IMR-90 (cell line): ENCODE results near the gene GPR176. TPM values are rescaled to one million over a fixed set of nuclear protein-coding genes. Genes with fewer than 3 reads are reported as not detected.
A peak's percentile ranks its signal among the peaks of the same experiment; 100 is the strongest.

Experiments
- ATAC-seq: fragments of 200-7000 bp; cut with Tn5 transposase; 2 replicates; pipeline ENCODE4 v1.9.1; 2020; ENCODE audit warnings: low read depth, mild to moderate bottlenecking, moderate library complexity
- BruUV-seq: library from RNA; stranded (reverse); fragments of 400-500 nt; replicated peaks from 2 replicates; lab custom pipeline; 2021; lab: Mats Ljungman, UMichigan
- CTCF ChIA-PET: fragments of 300-600 bp; formaldehyde crosslinking; extraction: SDS; loops from one replicate; lab custom pipeline; 2021; ENCODE audit warnings: antibody characterized with exemption; lab: Yijun Ruan, JAX
- POLR2A ChIA-PET: fragments of 300-600 bp; sonication (Branson Sonifier 250); formaldehyde crosslinking; loops from one replicate; lab custom pipeline; 2022; ENCODE audit warnings: antibody characterized with exemption; ENCODE audit not compliant: unreplicated experiment; lab: Charles Lee
- DNase-seq: peaks from one replicate; pipeline ENCODE4 v3.0.0; 2013
- H2AFZ ChIP-seq: replicated peaks from 2 replicates; pipeline ENCODE3; 2013; ENCODE audit warnings: low read length, mild to moderate bottlenecking; ENCODE audit not compliant: poor library complexity
- H2AK5ac ChIP-seq: 2 replicates; pipeline ENCODE4 v1.6.1; 2013; ENCODE audit warnings: low read depth, low read length, inconsistent platforms
- H2AK9ac ChIP-seq: replicated peaks from 2 replicates; pipeline ENCODE3; 2013; ENCODE audit warnings: mild to moderate bottlenecking, low read depth, low read length, moderate library complexity; ENCODE audit not compliant: poor library complexity
- H2BK120ac ChIP-seq: 2 replicates; pipeline ENCODE4 v1.6.1; 2013; ENCODE audit warnings: low read depth, low read length, inconsistent platforms
- H2BK15ac ChIP-seq: 3 replicates; pipeline ENCODE4 v1.6.1; 2013; ENCODE audit warnings: low read depth, low read length, inconsistent platforms
- H2BK20ac ChIP-seq: 2 replicates; pipeline ENCODE4 v1.6.1; 2013; ENCODE audit warnings: low read depth, mild to moderate bottlenecking, inconsistent platforms, low read length, moderate library complexity
- H2BK5ac ChIP-seq: 2 replicates; pipeline ENCODE4 v1.6.1; 2013; ENCODE audit warnings: mild to moderate bottlenecking, low read depth, low read length, inconsistent platforms; ENCODE audit not compliant: poor library complexity, severe bottlenecking
- H3K14ac ChIP-seq: replicated peaks from 2 replicates; pipeline ENCODE4 v1.6.1; 2013; ENCODE audit warnings: low read depth, low read length, inconsistent platforms
- H3K18ac ChIP-seq: 2 replicates; pipeline ENCODE4 v1.6.1; 2013; ENCODE audit warnings: low read depth, low read length, control low read depth
- H3K23ac ChIP-seq: 2 replicates; pipeline ENCODE4 v1.6.1; 2013; ENCODE audit warnings: low read depth, low read length, inconsistent platforms
- H3K27ac ChIP-seq: 2 replicates; pipeline ENCODE4 v1.5.1; 2013; ENCODE audit warnings: mild to moderate bottlenecking, control low read depth, low read length; ENCODE audit not compliant: insufficient read depth
- H3K27me3 ChIP-seq: 2 replicates; pipeline ENCODE4 v1.6.1; 2013; ENCODE audit warnings: low read length; ENCODE audit not compliant: control insufficient read depth, insufficient read depth
- H3K36me3 ChIP-seq: 2 replicates; pipeline ENCODE4 v1.6.1; 2013; ENCODE audit warnings: low read length, mixed read lengths; ENCODE audit not compliant: control insufficient read depth, insufficient read depth
- H3K4ac ChIP-seq: 2 replicates; pipeline ENCODE4 v1.6.1; 2013; ENCODE audit warnings: low read depth, low read length, inconsistent platforms
- H3K4me1 ChIP-seq: 2 replicates; pipeline ENCODE4 v1.6.1; 2013; ENCODE audit warnings: low read length, mixed read lengths; ENCODE audit not compliant: control insufficient read depth, insufficient read depth
- H3K4me2 ChIP-seq: 2 replicates; pipeline ENCODE4 v1.6.1; 2013; ENCODE audit warnings: low read depth, mild to moderate bottlenecking, control low read depth, low read length, moderate library complexity
- H3K4me3 ChIP-seq: 2 replicates; pipeline ENCODE4 v1.5.1; 2013; ENCODE audit warnings: low read depth, mild to moderate bottlenecking, control low read depth, low read length, moderate library complexity; ENCODE audit not compliant: insufficient read depth
- H3K56ac ChIP-seq: 2 replicates; pipeline ENCODE4 v1.6.1; 2013; ENCODE audit warnings: low read length, inconsistent platforms; ENCODE audit not compliant: insufficient read depth; ENCODE audit errors: extremely low read depth
- H3K79me1 ChIP-seq, 2 experiments: 2 replicates each; pipeline ENCODE4 v1.6.1; 2013; ENCODE audit warnings: low read length in 2 of 2, inconsistent platforms in 1 of 2, low read depth in 1 of 2
- H3K9ac ChIP-seq: 2 replicates; pipeline ENCODE4 v1.6.1; 2013; ENCODE audit warnings: low read depth, low read length, control low read depth
- H3K9me1 ChIP-seq: 2 replicates; pipeline ENCODE4 v1.6.1; 2013; ENCODE audit warnings: low read length, inconsistent platforms; ENCODE audit not compliant: insufficient read depth
- H3K9me3 ChIP-seq: 2 replicates; pipeline ENCODE4 v1.6.1; 2013; ENCODE audit warnings: low read length; ENCODE audit not compliant: control insufficient read depth, insufficient read depth
- H4K20me1 ChIP-seq: 2 replicates; pipeline ENCODE4 v1.6.1; 2013; ENCODE audit warnings: low read length, inconsistent platforms; ENCODE audit not compliant: insufficient read depth
- H4K5ac ChIP-seq: 2 replicates; pipeline ENCODE4 v1.6.1; 2013; ENCODE audit warnings: mild to moderate bottlenecking, low read depth, low read length, control low read depth
- H4K8ac ChIP-seq, 2 experiments: 2 replicates each; pipeline ENCODE4 v1.6.1; 2013; ENCODE audit warnings: low read depth in 2 of 2, low read length in 2 of 2, control low read depth in 1 of 2, inconsistent platforms in 1 of 2
- H4K91ac ChIP-seq: 2 replicates; pipeline ENCODE4 v1.6.1; 2013; ENCODE audit warnings: low read depth, low read length, inconsistent platforms; ENCODE audit not compliant: insufficient read depth
- CHD1 ChIP-seq: IDR thresholded peaks from 2 replicates; pipeline ENCODE4 v1.6.1; 2012; ENCODE audit warnings: low read depth, low read length, improper control_type of control experiment
- whole genome bisulfite sequencing, 2 experiments: methylation state at CpG; one replicate each; pipeline versions ENCODE4 v1.1.5 to v1.1.7; 2013; ENCODE audit warnings: missing lambda C conversion rate in 2 of 2; ENCODE audit not compliant: insufficient read length in 1 of 2; ENCODE audit errors: extremely low coverage in 2 of 2; 5-methylcytosine and 5-hydroxymethylcytosine counted together
- dilution Hi-C: fragments of 300-500 bp; cut with HindIII; formaldehyde crosslinking; loops from one replicate; pipeline ENCODE4 v1.14.3; 2018; ENCODE audit warnings: low sequenced_read_pairs; ENCODE audit not compliant: unreplicated experiment
- in situ Hi-C: fragments of 300-500 bp; cut with MboI; formaldehyde crosslinking; loops from 3 replicates; pipeline ENCODE4 v1.14.3; 2019; ENCODE audit warnings: low sequenced_read_pairs, inconsistent platforms, mixed read lengths
- intact Hi-C: fragments of 100-400 bp; cut with micrococcal nuclease; formaldehyde crosslinking; loops from 2 replicates; pipeline ENCODE4 v1.10.0; 2022
- polyA plus RNA-seq, 3 experiments: library from polyadenylated mRNA; depleted of rRNA; stranded (reverse); fragments of >200 nt; gene quantifications; 2 replicates each; pipeline ENCODE4 v1.2.3, GENCODE V29; 2012; ENCODE audit warnings: low replicate concordance in 1 of 3
- total RNA-seq: library from RNA; depleted of rRNA; stranded (reverse); fragments of >200 nt; gene quantifications from 2 replicates; pipeline ENCODE4 v1.2.3, GENCODE V29; 2012
- TF ChIP-seq, protein P1 (sequence below): fragments of 150-350 bp; IDR thresholded peaks from 2 replicates; pipeline ENCODE4 v1.6.1; 2017; ENCODE audit warnings: mild to moderate bottlenecking, antibody characterized with exemption, low read length, low read depth
- TF ChIP-seq, protein P2 (sequence below): fragments of 150-350 bp; IDR thresholded peaks from 2 replicates; pipeline ENCODE4 v1.6.1; 2016; ENCODE audit warnings: low read depth, mild to moderate bottlenecking, low read length, moderate library complexity, borderline replicate concordance

GPR176 gene
- total and polyA plus RNA-seq, 2 of the 4 experiments (the other 2 are of a cell fraction) = 114 to 246 TPM

GRCh38 chr15:39792844-39793335, 127.2 kb downstream of the GPR176 start:
- Histone ChIP-seq H2BK5ac (peak overlapping the region; percentile 65), H3K36me3 (no peaks in the 10 kb centered on the region; the same call in 1 of the 2 replicates), H2AFZ (no peak overlapping the region), H3K27me3 (no peaks in the 10 kb centered on the region), H3K27ac (no peak overlapping the region), H4K20me1 (peaks cover 4% of the 10 kb centered on the region; the same call in 1 of the 2 replicates), H2AK5ac (no peak overlapping the region), H3K9me3 (no peaks in the 10 kb centered on the region), H4K5ac (no peak overlapping the region), H3K9me1 (peaks cover 27% of the 10 kb centered on the region), H3K9ac (no peak overlapping the region), H4K91ac (no peak overlapping the region), H3K4me2 (no peak overlapping the region), H2BK20ac (0 out of 2 replicates have a peak overlapping the region, but pooled peaks have one; percentile 11), H3K4me3 (no peak overlapping the region), H2AK9ac (no peak overlapping the region), H3K56ac (no peak overlapping the region), H2BK120ac (no peak overlapping the region), H3K4me1 (peaks cover 15% of the 10 kb centered on the region), H2BK15ac (no peak overlapping the region), H3K4ac (no peak overlapping the region), H3K79me1 (peaks cover 16 to 53% of the 10 kb centered on the region in 2 experiments), H4K8ac (peak overlapping the region in 1 of 2 experiments; percentile 62; a peak in 1 of 4 replicates), H3K18ac (peak overlapping the region; percentile 93; the same call in 1 of the 2 replicates), H3K14ac (0 out of 2 replicates have a peak overlapping the region, but pooled peaks have one; percentile 4), H3K23ac (0 out of 2 replicates have a peak overlapping the region, but pooled peaks have one; percentile 35)
- ChIA-PET CTCF (no interaction called here), POLR2A (no interaction called here)
- BruUV-seq = no TSS peak
- DNase-seq = peak; percentile 41
- intact Hi-C loops = loop anchor here (5.0 kb wide), 1 partner anchor 39 kb away; no protein-coding TSS in a partner anchor
- no CpG with 5 or more reads among the region's 4 CpGs for WGBS, 2 experiments
- in situ Hi-C loops = no loop called here
- dilution Hi-C loops = no loop called here
- no peak for ATAC-seq
- TF ChIP-seq, protein P1, sequence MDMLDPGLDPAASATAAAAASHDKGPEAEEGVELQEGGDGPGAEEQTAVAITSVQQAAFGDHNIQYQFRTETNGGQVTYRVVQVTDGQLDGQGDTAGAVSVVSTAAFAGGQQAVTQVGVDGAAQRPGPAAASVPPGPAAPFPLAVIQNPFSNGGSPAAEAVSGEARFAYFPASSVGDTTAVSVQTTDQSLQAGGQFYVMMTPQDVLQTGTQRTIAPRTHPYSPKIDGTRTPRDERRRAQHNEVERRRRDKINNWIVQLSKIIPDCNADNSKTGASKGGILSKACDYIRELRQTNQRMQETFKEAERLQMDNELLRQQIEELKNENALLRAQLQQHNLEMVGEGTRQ = no peak
- TF ChIP-seq CHD1 = no peak
- TF ChIP-seq, protein P2, sequence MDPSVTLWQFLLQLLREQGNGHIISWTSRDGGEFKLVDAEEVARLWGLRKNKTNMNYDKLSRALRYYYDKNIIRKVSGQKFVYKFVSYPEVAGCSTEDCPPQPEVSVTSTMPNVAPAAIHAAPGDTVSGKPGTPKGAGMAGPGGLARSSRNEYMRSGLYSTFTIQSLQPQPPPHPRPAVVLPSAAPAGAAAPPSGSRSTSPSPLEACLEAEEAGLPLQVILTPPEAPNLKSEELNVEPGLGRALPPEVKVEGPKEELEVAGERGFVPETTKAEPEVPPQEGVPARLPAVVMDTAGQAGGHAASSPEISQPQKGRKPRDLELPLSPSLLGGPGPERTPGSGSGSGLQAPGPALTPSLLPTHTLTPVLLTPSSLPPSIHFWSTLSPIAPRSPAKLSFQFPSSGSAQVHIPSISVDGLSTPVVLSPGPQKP = no peak
